GM21576 (cell line): ENCODE results near the gene NUDT19.

Source experiments
- ATAC-seq: cut with Tn5 transposase; IDR thresholded peaks from one replicate; pipeline ENCODE4 v1.9.1; 2021; ENCODE audit warnings: mild to moderate bottlenecking, moderate library complexity; ENCODE audit not compliant: unreplicated experiment

Gene NUDT19

GRCh38 chr19:32757189-32757588, 65.6 kb downstream of the NUDT19 start:
- ATAC-seq: no peak
